Trophoblast cell (in vitro differentiated cells and primary cell): ENCODE data around the gene ABCA5.

Experiments
- DNase-seq, 2 donors: peaks; one replicate each; pipeline ENCODE4 v3.0.0-alpha.2; 2016
- H2AFZ ChIP-seq: 2 replicates; pipeline ENCODE4 v1.6.1; 2013; ENCODE audit warnings: low read length, moderate library complexity, mild to moderate bottlenecking; ENCODE audit not compliant: insufficient read depth, poor library complexity
- H2AK5ac ChIP-seq: 2 replicates; pipeline ENCODE4 v1.6.1; 2013; ENCODE audit warnings: mild to moderate bottlenecking, low read length
- H2BK120ac ChIP-seq: 2 replicates; pipeline ENCODE4 v1.6.1; 2013; ENCODE audit warnings: low read length, mild to moderate bottlenecking, moderate library complexity; ENCODE audit not compliant: insufficient read depth, poor library complexity
- H2BK12ac ChIP-seq: 2 replicates; pipeline ENCODE4 v1.6.1; 2013; ENCODE audit warnings: mild to moderate bottlenecking, low read length, moderate library complexity
- H2BK5ac ChIP-seq: 2 replicates; pipeline ENCODE4 v1.6.1; 2013; ENCODE audit warnings: low read length, low read depth, moderate library complexity, mild to moderate bottlenecking; ENCODE audit not compliant: poor library complexity
- H3K14ac ChIP-seq: 2 replicates; pipeline ENCODE4 v1.6.1; 2013; ENCODE audit warnings: mild to moderate bottlenecking, low read length
- H3K18ac ChIP-seq: 2 replicates; pipeline ENCODE4 v1.6.1; 2013; ENCODE audit warnings: mild to moderate bottlenecking, low read length
- H3K23ac ChIP-seq: 2 replicates; pipeline ENCODE4 v1.6.1; 2013; ENCODE audit warnings: low read length
- H3K27ac ChIP-seq: 2 replicates; pipeline ENCODE4 v1.5.1; 2013; ENCODE audit warnings: low read depth, mild to moderate bottlenecking, inconsistent platforms, low read length, moderate library complexity
- H3K27me3 ChIP-seq: 2 replicates; pipeline ENCODE4 v1.6.1; 2013; ENCODE audit warnings: inconsistent platforms, mild to moderate bottlenecking, low read length, moderate library complexity; ENCODE audit not compliant: insufficient read depth
- H3K36me3 ChIP-seq, 2 experiments: 1 replicate in 1 of 2; 2 replicates in 1 of 2; pipeline ENCODE4 v1.6.1; 2013; ENCODE audit warnings: low read length in 2 of 2, mild to moderate bottlenecking in 2 of 2, moderate library complexity in 1 of 2; ENCODE audit not compliant: insufficient read depth in 2 of 2, control insufficient read depth in 1 of 2
- H3K4ac ChIP-seq: 2 replicates; pipeline ENCODE4 v1.6.1; 2013; ENCODE audit warnings: low read depth, mild to moderate bottlenecking, low read length, moderate library complexity
- H3K4me1 ChIP-seq, 2 experiments: 1 replicate in 1 of 2; 2 replicates in 1 of 2; pipeline ENCODE4 v1.6.1; 2013; ENCODE audit warnings: low read length in 2 of 2, mild to moderate bottlenecking in 2 of 2, moderate library complexity in 1 of 2; ENCODE audit not compliant: insufficient read depth in 2 of 2, control insufficient read depth in 1 of 2
- H3K4me2 ChIP-seq: 2 replicates; pipeline ENCODE4 v1.6.1; 2013; ENCODE audit warnings: inconsistent platforms, mild to moderate bottlenecking, low read length, moderate library complexity
- H3K4me3 ChIP-seq: 2 replicates; pipeline ENCODE4 v1.5.1; 2013; ENCODE audit warnings: mild to moderate bottlenecking, low read depth, low read length, inconsistent platforms
- H3K79me1 ChIP-seq: one replicate; pipeline ENCODE4 v1.6.1; 2013; ENCODE audit warnings: low read length
- H3K79me2 ChIP-seq: 2 replicates; pipeline ENCODE4 v1.6.1; 2013; ENCODE audit warnings: low read length, mild to moderate bottlenecking; ENCODE audit not compliant: control insufficient read depth, insufficient read depth, poor library complexity
- H3K9ac ChIP-seq: 2 replicates; pipeline ENCODE4 v1.6.1; 2013; ENCODE audit warnings: mild to moderate bottlenecking, low read length
- H3K9me3 ChIP-seq: 2 replicates; pipeline ENCODE4 v1.6.1; 2013; ENCODE audit warnings: low read depth, mild to moderate bottlenecking, control low read depth, inconsistent platforms, low read length; ENCODE audit not compliant: insufficient read depth
- H4K12ac ChIP-seq: 2 replicates; pipeline ENCODE4 v1.6.1; 2013; ENCODE audit warnings: low read depth, mild to moderate bottlenecking, low read length, moderate library complexity
- H4K8ac ChIP-seq: 2 replicates; pipeline ENCODE4 v1.6.1; 2013; ENCODE audit warnings: low read depth, mild to moderate bottlenecking, low read length, moderate library complexity
- H4K91ac ChIP-seq: one replicate; pipeline ENCODE4 v1.6.1; 2013; ENCODE audit warnings: low read depth, mild to moderate bottlenecking, low read length, moderate library complexity
- WGBS: extraction: QIAGEN DNeasy Blood & Tissue Kit; methylation state at CpG from one replicate; pipeline ENCODE4 v1.1.7; 2013; ENCODE audit warnings: missing lambda C conversion rate; ENCODE audit not compliant: insufficient read length, insufficient coverage; ENCODE audit errors: extremely low coverage; 5-methylcytosine and 5-hydroxymethylcytosine counted together

ABCA5 gene

GRCh38 chr17:69326377-69327059 is 415 bp downstream of the ABCA5 start:
- H3K4me2 ChIP-seq, result peak overlapping the region; percentile 81
- peak overlapping the region; percentile 48 for H3K27ac ChIP-seq
- no peak overlapping the region for H3K23ac ChIP-seq
- H2AK5ac ChIP-seq, result no peak overlapping the region
- peaks cover 6% of the 10 kb centered on the region for H3K79me2 ChIP-seq
- no peaks in the 10 kb centered on the region for H3K36me3 ChIP-seq
- H3K27me3 ChIP-seq, result no peaks in the 10 kb centered on the region
- no CpG with 5 or more reads among the region's 51 CpGs for WGBS
- peak overlapping the region; percentile 28 for H3K14ac ChIP-seq
- peak overlapping the region; percentile 75 for H2AFZ ChIP-seq
- peak overlapping the region; percentile 21 for H4K12ac ChIP-seq
- peak; percentile 1 to 45 for DNase-seq
- H3K4me1 ChIP-seq, result no peaks in the 10 kb centered on the region
- H2BK5ac ChIP-seq, result no peak overlapping the region
- H2BK12ac ChIP-seq, result peak overlapping the region; percentile 11
- peak overlapping the region; percentile 49 for H4K91ac ChIP-seq
- peak overlapping the region; percentile 60 for H3K18ac ChIP-seq
- H3K4ac ChIP-seq, result peak overlapping the region; percentile 7
- peak overlapping the region; percentile 84 for H3K4me3 ChIP-seq
- peaks cover 8% of the 10 kb centered on the region for H3K79me1 ChIP-seq
- peak overlapping the region; percentile 68 for H3K9ac ChIP-seq
- H4K8ac ChIP-seq, result peak overlapping the region; percentile 44
- no peaks in the 10 kb centered on the region for H3K9me3 ChIP-seq
- peak overlapping the region; percentile 48 for H2BK120ac ChIP-seq

- Histone ChIP-seq H4K8ac (no peak overlapping the region), H3K4ac (no peak overlapping the region), H2AK5ac (no peak overlapping the region), H2BK12ac (no peak overlapping the region), H3K36me3 (no peaks in the 10 kb centered on the region), H2BK5ac (no peak overlapping the region), H2AFZ (no peak overlapping the region), H3K18ac (no peak overlapping the region), H3K79me2 (peaks cover 6% of the 10 kb centered on the region), H4K12ac (no peak overlapping the region), H3K9me3 (no peaks in the 10 kb centered on the region), H4K91ac (no peak overlapping the region), H3K27me3 (no peaks in the 10 kb centered on the region), H3K27ac (no peak overlapping the region), H3K79me1 (peaks cover 8% of the 10 kb centered on the region), H2BK120ac (no peak overlapping the region), H3K4me2 (peak overlapping the region; percentile 81), H3K4me1 (no peaks in the 10 kb centered on the region), H3K14ac (no peak overlapping the region), H3K23ac (no peak overlapping the region), H3K4me3 (no peak overlapping the region), H3K9ac (no peak overlapping the region)
- DNase-seq, result no peak
- no CpG with 5 or more reads among the region's 15 CpGs for WGBS
Observed at GRCh38 chr17:69325518-69326376, 1.2 kb downstream of the ABCA5 start.

- Histone ChIP-seq H3K18ac (no peak overlapping the region), H3K27ac (no peak overlapping the region), H2BK5ac (no peak overlapping the region), H2BK12ac (no peak overlapping the region), H4K12ac (no peak overlapping the region), H3K36me3 (no peaks in the 10 kb centered on the region), H3K4me2 (no peak overlapping the region), H3K4me1 (no peaks in the 10 kb centered on the region), H2AFZ (no peak overlapping the region), H3K4ac (no peak overlapping the region), H2BK120ac (no peak overlapping the region), H2AK5ac (no peak overlapping the region), H3K79me1 (peaks cover 8% of the 10 kb centered on the region), H3K79me2 (peaks cover 6% of the 10 kb centered on the region), H3K4me3 (no peak overlapping the region), H3K9ac (no peak overlapping the region), H3K23ac (no peak overlapping the region), H3K9me3 (no peaks in the 10 kb centered on the region), H3K14ac (no peak overlapping the region), H4K91ac (no peak overlapping the region), H3K27me3 (no peaks in the 10 kb centered on the region), H4K8ac (no peak overlapping the region)
- no peak for DNase-seq
- WGBS, result no CpG with 5 or more reads among the region's 1 CpG
Observed at GRCh38 chr17:69323806-69324205, 3.1 kb downstream of the ABCA5 start.

GRCh38 chr17:69320908-69321238 is 6.1 kb downstream of the ABCA5 start:
- Histone ChIP-seq H2AFZ (no peak overlapping the region), H3K4me2 (no peak overlapping the region), H2BK12ac (no peak overlapping the region), H2BK5ac (no peak overlapping the region), H4K91ac (no peak overlapping the region), H3K4me3 (no peak overlapping the region), H3K14ac (no peak overlapping the region), H3K9ac (no peak overlapping the region), H3K79me2 (no peaks in the 10 kb centered on the region), H3K79me1 (no peaks in the 10 kb centered on the region), H4K8ac (no peak overlapping the region), H3K36me3 (no peaks in the 10 kb centered on the region), H3K27ac (no peak overlapping the region), H3K23ac (no peak overlapping the region), H2AK5ac (no peak overlapping the region), H3K9me3 (no peaks in the 10 kb centered on the region), H3K18ac (no peak overlapping the region), H3K27me3 (no peaks in the 10 kb centered on the region), H2BK120ac (no peak overlapping the region), H3K4me1 (no peaks in the 10 kb centered on the region), H4K12ac (no peak overlapping the region), H3K4ac (no peak overlapping the region)
- no peak for DNase-seq
- WGBS, result no CpG with 5 or more reads among the region's 4 CpGs
